22Rv1 (cell line): ENCODE measurements around the gene WHRN.

Source experiments
- ZFX ChIP-seq: fragments of 450-650 bp; IDR thresholded peaks from 2 replicates; pipeline ENCODE4 v1.6.1; 2017; ENCODE audit warnings: antibody characterized with exemption, borderline replicate concordance
- TF ChIP-seq, protein P1 (sequence below): fragments of 450-650 bp; IDR thresholded peaks from 2 replicates; pipeline ENCODE4 v1.5.1; 2017; ENCODE audit warnings: mild to moderate bottlenecking

- TF ChIP-seq, protein P1, sequence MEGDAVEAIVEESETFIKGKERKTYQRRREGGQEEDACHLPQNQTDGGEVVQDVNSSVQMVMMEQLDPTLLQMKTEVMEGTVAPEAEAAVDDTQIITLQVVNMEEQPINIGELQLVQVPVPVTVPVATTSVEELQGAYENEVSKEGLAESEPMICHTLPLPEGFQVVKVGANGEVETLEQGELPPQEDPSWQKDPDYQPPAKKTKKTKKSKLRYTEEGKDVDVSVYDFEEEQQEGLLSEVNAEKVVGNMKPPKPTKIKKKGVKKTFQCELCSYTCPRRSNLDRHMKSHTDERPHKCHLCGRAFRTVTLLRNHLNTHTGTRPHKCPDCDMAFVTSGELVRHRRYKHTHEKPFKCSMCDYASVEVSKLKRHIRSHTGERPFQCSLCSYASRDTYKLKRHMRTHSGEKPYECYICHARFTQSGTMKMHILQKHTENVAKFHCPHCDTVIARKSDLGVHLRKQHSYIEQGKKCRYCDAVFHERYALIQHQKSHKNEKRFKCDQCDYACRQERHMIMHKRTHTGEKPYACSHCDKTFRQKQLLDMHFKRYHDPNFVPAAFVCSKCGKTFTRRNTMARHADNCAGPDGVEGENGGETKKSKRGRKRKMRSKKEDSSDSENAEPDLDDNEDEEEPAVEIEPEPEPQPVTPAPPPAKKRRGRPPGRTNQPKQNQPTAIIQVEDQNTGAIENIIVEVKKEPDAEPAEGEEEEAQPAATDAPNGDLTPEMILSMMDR = no peak
- TF ChIP-seq ZFX = no peak
These were observed 20.2 kb upstream of the WHRN start for GRCh38 chr9:114525513-114525912.
